Large intestine (tissue), 12 donors: Measurements from ENCODE around the gene AGBL1. TPM values are rescaled to one million over a fixed set of nuclear protein-coding genes. Genes with fewer than 3 reads are reported as not detected.

Source experiments
- DNase-seq, 2 donors: peaks; one replicate each; pipeline versions ENCODE4 v3.0.0 to v3.0.0-alpha.2; 2013
- H3K27ac ChIP-seq: one replicate; pipeline ENCODE4 v1.5.1; 2013; ENCODE audit warnings: low read length
- H3K27me3 ChIP-seq: 2 replicates; pipeline ENCODE4 v1.6.1; 2013; ENCODE audit warnings: low read length; ENCODE audit not compliant: control insufficient read depth, insufficient read depth
- H3K36me3 ChIP-seq: 2 replicates; pipeline ENCODE4 v1.6.1; 2013; ENCODE audit warnings: low read length; ENCODE audit not compliant: control insufficient read depth, insufficient read depth
- H3K4me1 ChIP-seq: one replicate; pipeline ENCODE4 v1.6.1; 2013; ENCODE audit warnings: low read length; ENCODE audit not compliant: control insufficient read depth, insufficient read depth
- H3K4me3 ChIP-seq: one replicate; pipeline ENCODE4 v1.5.1; 2013; ENCODE audit warnings: low read length
- H3K9me3 ChIP-seq: one replicate; pipeline ENCODE4 v1.6.1; 2013; ENCODE audit warnings: mild to moderate bottlenecking, low read depth, low read length, moderate library complexity; ENCODE audit not compliant: control insufficient read depth
- WGBS: methylation state at CpG from one replicate; pipeline ENCODE4 v1.1.5; 2013; ENCODE audit warnings: low lambda C conversion rate; ENCODE audit not compliant: insufficient coverage; 5-methylcytosine and 5-hydroxymethylcytosine counted together
- long read RNA-seq, 11 donors: transcript quantifications; one replicate each; lab custom pipeline, GENCODE V29; 2026
- polyA plus RNA-seq: library from polyadenylated mRNA; unstranded; fragments of 120-200 nt; gene quantifications from one replicate; pipeline ENCODE4 v1.2.1, GENCODE V29; 2013

Gene AGBL1
- polyA plus RNA-seq, result 0.04 TPM
- long read RNA-seq, donor 1, result 0 reads
- long read RNA-seq, donor 2, result 0 reads
- long read RNA-seq, donor 3, result 0 reads
- long read RNA-seq, donor 4, result 0 reads
- long read RNA-seq, donor 5, result 0 reads
- long read RNA-seq, donor 6, result 0 reads
- long read RNA-seq, donor 7, result 0 reads
- long read RNA-seq, donor 8, result 0 reads
- long read RNA-seq, donor 9, result 0 reads
- long read RNA-seq, donor 10, result 0 reads
- long read RNA-seq, donor 11, result 0 reads

DNA sequence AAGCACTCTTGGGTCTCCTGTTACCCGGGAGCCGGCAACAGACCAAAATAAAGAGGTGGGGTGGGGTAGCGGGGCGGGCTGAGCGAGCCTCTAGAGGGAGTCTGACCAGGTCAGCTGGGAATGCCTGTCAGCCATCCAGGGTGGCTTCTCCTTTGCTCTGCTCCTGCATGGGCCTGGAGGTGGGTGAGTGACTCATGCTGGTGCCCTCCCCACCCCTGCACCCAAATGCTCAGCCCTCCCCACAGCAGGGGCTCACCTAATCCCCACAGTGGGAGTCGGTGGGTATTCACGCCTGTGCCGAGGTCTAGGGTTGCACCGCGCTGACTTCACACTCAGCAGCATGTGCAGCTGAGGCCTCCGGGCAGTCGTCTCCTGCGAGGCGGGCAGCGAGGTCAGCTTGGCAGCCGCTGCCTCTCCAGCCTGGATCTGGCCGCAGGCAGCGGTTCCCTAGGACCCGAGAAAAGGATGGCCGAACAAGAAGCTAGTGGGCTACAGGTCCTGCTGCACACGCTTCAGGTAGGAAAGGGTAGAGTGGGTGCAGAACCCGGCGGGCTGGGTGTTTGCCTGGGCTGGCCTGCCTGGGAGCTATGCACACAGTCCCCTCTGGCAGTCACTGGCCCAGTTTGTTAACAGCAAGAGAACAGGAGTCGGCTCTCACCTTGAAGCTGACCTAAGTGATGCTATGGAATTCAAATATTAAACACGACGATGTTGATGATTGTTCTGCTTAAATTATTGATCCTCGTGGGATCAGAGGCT is at the start of gene AGBL1:
TSS of gene AGBL1 (plus strand) at position 364 of the 759 bp plus-strand sequence.
- no peaks in the 10 kb centered on the region for H3K4me1 ChIP-seq
- no peak for DNase-seq
- no peak within 1 kb of the TSS for H3K4me3 ChIP-seq
- H3K36me3 ChIP-seq, result no peaks in the 10 kb centered on the region
- no peaks in the 10 kb centered on the region for H3K9me3 ChIP-seq
- no peaks in the 10 kb centered on the region for H3K27me3 ChIP-seq
- 83% methylated on average over 3 of the region's 27 CpGs for WGBS
- H3K27ac ChIP-seq, result no peak within 1 kb of the TSS

DNA sequence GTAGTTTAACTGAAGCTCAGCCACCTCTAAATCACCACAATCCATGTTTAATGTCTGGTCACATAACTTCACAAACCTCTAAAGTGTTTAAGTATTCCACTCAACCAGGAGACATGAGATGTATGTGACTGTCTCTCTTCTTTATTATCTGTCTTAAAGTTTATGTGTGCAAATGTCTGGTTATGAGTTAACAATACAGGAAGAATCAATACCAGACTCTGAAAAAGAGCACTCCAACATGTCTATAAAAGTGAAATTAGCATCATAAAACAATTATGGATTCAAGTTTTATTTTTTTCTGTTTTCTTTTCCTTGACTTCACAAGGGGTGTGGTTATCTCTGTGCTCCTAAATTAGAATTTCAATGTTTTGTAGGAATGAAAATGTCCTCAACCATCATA is 44.8 kb upstream of the AGBL1 start:
- Histone ChIP-seq H3K4me1 (no peaks in the 10 kb centered on the region), H3K27me3 (no peaks in the 10 kb centered on the region), H3K4me3 (no peak overlapping the region), H3K9me3 (no peaks in the 10 kb centered on the region), H3K36me3 (no peaks in the 10 kb centered on the region), H3K27ac (no peak overlapping the region)
- DNase-seq, result no peak

DNA sequence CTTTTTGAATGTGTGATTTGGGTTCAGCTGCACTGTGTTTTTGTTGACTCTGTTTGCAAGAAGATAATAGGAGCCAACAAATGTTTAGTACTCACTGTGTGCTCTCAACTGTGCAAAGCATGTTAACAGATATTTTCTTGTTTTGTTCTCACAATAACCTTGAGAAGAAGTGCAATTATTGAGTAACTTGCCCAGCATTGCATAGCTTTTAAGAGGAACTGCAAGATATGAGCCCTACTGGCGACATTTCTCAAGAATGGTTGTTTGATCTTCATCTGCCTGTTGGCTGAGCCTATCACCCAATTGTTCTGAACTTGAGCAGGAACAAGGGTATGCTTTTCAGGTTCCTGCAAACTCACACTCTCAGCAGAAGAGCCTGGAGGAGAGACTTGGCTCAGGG is 43.4 kb upstream of the AGBL1 start:
- Histone ChIP-seq H3K36me3 (no peaks in the 10 kb centered on the region), H3K4me3 (no peak overlapping the region), H3K27me3 (no peaks in the 10 kb centered on the region), H3K4me1 (no peaks in the 10 kb centered on the region), H3K27ac (no peak overlapping the region), H3K9me3 (no peaks in the 10 kb centered on the region)
- no CpG with 5 or more reads among the region's 1 CpG for WGBS
- DNase-seq, result no peak

DNA sequence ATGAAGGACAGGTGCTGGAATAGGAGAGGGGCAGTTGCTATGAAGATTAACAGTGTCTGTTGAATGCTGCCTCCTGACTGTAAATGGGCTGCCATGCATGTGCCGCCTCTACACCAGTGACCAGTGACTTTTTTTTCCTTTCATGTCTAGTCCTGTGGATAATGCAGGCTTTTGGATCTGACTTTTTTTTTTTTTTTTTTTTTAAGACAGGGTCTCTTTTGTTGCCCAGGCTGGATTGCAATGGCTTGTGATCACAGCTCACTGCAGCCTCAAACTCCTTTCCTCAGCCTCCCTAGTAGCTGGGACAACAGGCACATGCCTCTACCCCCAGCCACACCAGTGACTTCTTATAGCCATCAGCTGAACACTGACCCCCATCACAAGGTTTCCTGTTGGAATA is 41.2 kb upstream of the AGBL1 start:
- no peak for DNase-seq
- Histone ChIP-seq H3K27ac (no peak overlapping the region), H3K9me3 (no peaks in the 10 kb centered on the region), H3K4me3 (no peak overlapping the region), H3K36me3 (no peaks in the 10 kb centered on the region), H3K27me3 (no peaks in the 10 kb centered on the region), H3K4me1 (no peaks in the 10 kb centered on the region)
- WGBS, result no CpG with 5 or more reads among the region's 1 CpG

DNA sequence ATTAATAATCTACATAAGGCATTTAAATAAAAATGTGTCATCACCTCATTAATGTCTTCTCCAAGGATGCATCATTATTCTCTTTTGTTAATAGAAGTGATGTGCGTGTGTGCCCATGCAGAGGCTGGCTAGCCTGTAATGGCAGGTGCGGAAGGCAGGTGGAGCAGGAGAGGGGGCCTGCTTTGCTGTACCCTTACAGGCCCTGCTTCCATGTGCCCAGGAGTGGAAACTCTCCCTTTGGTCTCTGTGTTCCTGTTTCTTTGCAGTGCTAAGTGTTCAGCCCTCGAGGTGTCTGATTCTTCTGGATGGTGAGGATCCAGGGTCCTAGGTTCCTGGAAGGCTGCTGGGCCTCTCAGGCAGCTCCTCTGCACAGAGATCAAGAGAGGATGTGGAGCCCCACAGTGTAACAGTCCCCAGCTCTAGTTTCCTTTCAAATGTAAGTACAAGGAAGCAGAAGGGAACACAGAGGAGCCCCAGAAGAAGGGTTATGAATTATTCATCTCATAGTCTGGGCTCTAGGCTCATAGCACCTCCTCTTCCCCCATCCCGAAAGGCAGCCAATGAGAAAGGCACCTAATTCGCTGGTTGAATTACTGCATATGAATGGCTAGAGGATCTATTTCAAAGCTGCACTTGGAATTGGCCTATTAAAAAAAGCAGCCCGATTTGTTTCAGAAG is 39.2 kb upstream of the AGBL1 start:
- WGBS, result no CpG with 5 or more reads among the region's 6 CpGs
- peaks cover 2% of the 10 kb centered on the region for H3K27me3 ChIP-seq
- no peak for DNase-seq

DNA sequence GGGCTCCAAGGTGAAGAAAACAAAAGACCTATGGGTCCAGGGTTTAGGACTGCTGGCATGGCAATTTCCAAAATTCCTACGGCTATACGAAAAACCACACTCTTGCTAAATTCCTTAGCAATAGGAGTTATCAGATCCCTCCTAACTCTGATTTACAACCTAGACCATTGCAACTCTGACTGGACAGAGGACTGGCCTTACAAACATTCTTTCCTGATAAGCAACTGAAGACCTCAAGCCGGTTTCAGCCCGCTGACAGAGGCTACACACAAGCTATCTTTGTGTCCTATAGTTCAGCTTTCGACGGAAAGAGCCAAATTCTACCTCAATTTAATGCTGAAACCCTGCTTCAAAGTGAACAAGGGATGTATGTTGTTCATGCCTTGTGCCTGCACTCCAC is 38.3 kb upstream of the AGBL1 start:
- 0% methylated on average over 1 of the region's 6 CpGs for WGBS
- Histone ChIP-seq H3K4me1 (no peaks in the 10 kb centered on the region), H3K27me3 (peaks cover 4% of the 10 kb centered on the region), H3K9me3 (no peaks in the 10 kb centered on the region), H3K4me3 (no peak overlapping the region), H3K27ac (no peak overlapping the region), H3K36me3 (no peaks in the 10 kb centered on the region)
- no peak for DNase-seq

More for the DNA sequence above, 39.2 kb upstream of the AGBL1 start:
- no peaks in the 10 kb centered on the region for H3K36me3 ChIP-seq
- H3K27ac ChIP-seq, result no peak overlapping the region
- no peaks in the 10 kb centered on the region for H3K4me1 ChIP-seq
- H3K9me3 ChIP-seq, result no peaks in the 10 kb centered on the region
- H3K4me3 ChIP-seq, result no peak overlapping the region

DNA sequence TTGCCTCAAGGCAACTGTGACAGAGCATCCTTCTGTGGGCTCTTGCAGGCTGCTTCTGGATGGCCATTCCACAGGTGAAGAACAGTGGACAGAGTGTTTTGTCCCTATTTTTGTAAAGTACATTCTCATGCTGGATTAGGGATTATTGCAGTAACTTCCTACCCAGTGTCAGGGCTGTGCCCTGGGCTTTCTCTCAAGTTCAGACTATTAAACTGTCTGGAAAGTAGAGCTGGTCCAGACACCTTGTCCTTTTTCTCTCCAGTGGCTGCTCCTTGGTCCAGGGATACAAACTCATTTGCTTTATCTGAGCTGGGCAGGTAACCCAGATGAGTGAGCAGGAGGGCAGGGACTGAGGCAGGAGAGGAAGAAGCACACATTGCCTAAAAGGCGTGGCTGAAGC is 37.4 kb upstream of the AGBL1 start:
- Histone ChIP-seq H3K4me3 (no peak overlapping the region), H3K27ac (no peak overlapping the region), H3K36me3 (no peaks in the 10 kb centered on the region), H3K27me3 (peaks cover 4% of the 10 kb centered on the region), H3K4me1 (no peaks in the 10 kb centered on the region), H3K9me3 (no peaks in the 10 kb centered on the region)
- DNase-seq, result no peak
- no CpG with 5 or more reads among the region's 1 CpG for WGBS

DNA sequence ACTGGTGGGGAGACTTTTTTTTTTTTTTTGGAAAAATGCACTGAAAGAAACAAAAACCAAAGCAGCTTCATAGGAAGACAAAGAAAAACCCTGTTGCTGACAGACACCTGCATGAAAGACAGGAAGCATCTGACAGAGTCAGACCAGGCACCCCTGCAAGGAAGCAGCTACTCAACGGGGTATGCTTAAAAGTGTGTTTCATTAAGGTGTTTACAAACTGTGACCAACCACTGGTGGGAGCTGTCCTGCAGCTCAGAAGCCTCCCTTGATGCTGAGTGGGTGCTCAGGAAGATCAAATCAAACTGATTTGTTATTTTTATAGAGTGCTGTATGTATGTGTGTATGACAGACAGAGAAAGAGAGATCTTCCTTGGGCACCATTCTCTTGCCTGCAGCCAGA is 34.7 kb upstream of the AGBL1 start:
- DNase-seq, result no peak
- H3K36me3 ChIP-seq, result no peaks in the 10 kb centered on the region
- H3K4me3 ChIP-seq, result no peak overlapping the region
- no peaks in the 10 kb centered on the region for H3K4me1 ChIP-seq
- no peak overlapping the region for H3K27ac ChIP-seq
- WGBS, result no CpG with 5 or more reads among the region's 1 CpG
- peaks cover 4% of the 10 kb centered on the region for H3K27me3 ChIP-seq
- H3K9me3 ChIP-seq, result no peaks in the 10 kb centered on the region

DNA sequence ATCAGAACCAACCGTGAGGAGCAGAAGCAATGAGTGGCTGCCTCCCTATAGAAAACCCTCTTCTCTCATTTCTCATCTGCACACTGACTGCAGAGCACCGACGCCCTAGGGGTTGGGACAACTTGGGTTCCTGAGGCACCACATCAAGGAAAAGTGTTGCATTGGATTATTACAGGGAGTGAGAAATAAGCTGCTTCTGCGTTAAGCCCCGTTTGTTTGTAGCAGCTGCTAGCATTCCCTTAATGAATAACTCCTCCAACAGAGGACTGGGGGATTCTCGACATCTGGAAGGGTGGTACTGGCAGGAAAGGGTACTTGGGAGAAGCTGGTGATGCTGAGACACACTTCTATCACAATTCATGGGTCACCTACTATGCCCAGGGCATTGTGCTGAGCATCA is 25.3 kb upstream of the AGBL1 start:
- H3K4me1 ChIP-seq, result no peaks in the 10 kb centered on the region
- no peaks in the 10 kb centered on the region for H3K9me3 ChIP-seq
- no peaks in the 10 kb centered on the region for H3K36me3 ChIP-seq
- no peak overlapping the region for H3K4me3 ChIP-seq
- WGBS, result no CpG with 5 or more reads among the region's 6 CpGs
- H3K27ac ChIP-seq, result no peak overlapping the region
- no peak for DNase-seq
- H3K27me3 ChIP-seq, result no peaks in the 10 kb centered on the region

DNA sequence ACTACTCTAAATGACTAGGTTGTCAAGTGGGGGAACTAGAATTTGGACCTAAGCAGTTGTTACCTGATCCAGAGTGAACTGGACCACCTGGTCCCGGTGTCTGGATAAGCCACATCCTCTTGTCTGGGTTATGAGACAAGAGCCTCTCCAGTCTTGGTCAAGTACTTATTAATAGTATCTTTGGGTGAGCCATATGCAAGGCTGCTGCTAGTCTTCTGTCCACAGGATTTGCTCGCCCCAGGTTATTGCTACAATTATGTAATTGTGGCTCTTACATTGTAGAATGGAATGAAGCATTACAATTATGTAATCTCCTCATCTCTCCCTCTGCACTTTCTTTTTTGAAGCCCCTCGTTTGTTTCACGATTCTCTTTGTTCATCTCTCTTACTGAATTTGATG is 24.0 kb upstream of the AGBL1 start:
- H3K27me3 ChIP-seq, result no peaks in the 10 kb centered on the region
- no peaks in the 10 kb centered on the region for H3K36me3 ChIP-seq
- no peak overlapping the region for H3K27ac ChIP-seq
- WGBS, result 82% methylated on average over 2 of the region's 4 CpGs
- H3K9me3 ChIP-seq, result no peaks in the 10 kb centered on the region
- H3K4me1 ChIP-seq, result no peaks in the 10 kb centered on the region
- H3K4me3 ChIP-seq, result no peak overlapping the region
- no peak for DNase-seq
